CD4-positive, alpha-beta T cell treated with Interleukin-15 for 4 hours (primary cell): ENCODE results near the gene LEFTY1.
"Not testable (repeated sequence)": the region's sequence is repeated elsewhere in the genome, so short reads cannot be mapped to it uniquely, and the experiment has no call there.

Experiments used
- DNase-seq: peaks from one replicate; pipeline ENCODE4 v3.0.0-alpha.2; 2020; ENCODE audit warnings: low spot score

The LEFTY1 gene

DNA sequence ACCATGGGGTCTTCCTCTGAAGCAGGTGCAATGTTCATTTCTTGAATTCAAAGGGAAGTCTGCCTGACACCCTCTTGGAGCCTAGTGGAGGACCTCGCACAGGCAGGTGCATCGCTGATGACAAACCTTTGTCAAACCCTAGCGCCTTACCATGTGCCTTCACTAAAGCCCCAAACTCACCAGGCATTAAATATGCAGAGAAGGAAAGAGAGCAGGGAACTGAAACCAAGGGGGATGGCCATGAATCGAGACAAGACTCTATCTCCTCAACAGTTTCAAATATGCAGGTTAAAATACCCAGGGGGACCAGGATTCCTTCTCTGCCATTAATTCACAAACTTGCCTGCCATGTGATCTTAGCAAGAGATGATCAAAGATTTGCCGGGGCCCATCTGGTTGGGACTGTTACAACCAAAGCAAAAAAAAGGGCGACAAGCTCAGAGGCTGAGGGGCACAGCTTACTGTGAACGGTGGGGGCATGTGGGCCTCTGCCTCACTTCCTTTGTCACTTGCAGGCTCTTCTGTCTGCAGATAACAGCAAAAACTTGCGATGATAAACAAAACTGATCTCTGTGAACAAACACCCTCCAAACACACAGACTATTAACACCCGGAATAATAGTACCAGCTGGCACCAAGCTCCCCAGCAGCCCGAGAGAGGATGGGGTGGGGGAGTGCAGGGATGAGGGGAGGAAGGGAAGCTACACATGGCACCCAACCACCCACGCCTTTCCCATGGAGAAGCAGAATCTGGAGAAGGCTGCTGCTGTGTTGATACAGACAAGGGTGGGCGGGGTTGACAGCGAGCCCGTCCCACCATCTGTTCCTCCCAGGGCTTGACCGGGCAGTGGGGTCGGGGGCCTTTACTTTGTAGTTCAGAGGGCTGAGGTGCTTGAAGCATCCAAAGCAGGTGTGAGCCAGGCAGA, 40.7 kb downstream of the LEFTY1 start:
- DNase-seq: no peak

DNA sequence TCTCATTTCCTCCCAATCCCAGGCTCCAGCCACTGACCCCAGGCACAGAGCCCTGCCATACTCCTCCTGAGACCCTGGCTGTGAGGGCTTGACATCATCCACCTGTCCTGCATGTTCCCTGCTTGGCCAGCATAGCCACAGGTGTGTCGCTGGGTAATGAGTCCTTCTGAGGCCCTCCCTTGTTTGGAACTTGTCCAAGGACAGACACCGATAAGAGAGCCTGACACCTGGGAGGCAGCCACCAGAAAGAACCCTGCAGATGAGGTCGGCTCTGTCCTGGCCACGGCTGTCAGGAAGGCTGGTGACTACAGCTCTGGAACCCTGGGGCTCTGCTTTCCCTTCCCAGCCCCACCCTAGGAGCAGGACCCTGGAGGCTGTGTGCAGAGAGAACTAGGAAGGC, 41.3 kb downstream of the LEFTY1 start:
- no peak for DNase-seq

DNA sequence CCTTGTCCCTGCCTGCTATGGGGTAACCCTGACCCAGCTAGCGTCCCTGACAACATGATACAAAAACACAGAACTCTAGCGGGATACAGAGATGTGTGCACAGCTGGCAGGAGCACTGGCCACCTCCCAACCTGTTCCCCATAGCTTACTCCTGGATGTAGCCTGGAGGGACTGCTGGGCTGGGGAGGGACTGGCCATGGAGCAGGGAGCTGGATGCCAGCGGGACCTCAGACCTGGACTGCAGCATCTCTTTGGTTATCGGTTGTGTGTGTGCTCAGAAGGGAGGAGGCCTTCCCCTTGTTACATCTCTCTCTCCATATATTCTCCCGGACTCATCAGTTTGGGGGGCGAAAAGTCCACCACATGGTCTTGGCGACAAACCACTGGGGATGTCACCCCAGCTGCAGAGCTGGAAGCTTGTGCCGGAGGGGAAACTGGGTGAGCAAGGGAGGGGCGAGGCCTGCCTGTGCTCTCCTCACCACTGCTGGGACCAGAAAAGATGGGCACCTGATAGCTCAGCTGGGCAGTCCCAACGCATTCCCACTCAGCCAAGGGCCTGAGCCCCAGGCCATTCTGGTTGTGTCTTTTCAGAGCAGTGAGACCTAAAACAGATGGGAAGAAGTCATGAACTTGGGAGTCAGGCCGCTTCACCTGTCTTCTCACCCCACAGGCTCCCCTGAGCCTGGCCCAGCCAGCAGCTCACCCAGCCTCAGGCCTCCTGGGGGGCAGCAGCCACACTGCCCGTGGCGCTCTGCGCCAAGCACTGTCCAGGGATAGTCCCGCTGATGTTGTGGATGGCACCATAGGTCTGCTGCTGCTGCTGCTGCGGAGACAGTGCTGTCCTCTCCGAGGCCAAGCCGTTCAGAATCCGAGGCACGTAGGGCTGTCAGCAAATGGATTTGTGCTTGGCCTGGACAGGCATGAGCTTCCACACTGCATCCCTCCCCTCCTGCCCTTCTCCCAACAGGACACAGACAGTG, 42.3 kb downstream of the LEFTY1 start:
- DNase-seq: no peak

DNA sequence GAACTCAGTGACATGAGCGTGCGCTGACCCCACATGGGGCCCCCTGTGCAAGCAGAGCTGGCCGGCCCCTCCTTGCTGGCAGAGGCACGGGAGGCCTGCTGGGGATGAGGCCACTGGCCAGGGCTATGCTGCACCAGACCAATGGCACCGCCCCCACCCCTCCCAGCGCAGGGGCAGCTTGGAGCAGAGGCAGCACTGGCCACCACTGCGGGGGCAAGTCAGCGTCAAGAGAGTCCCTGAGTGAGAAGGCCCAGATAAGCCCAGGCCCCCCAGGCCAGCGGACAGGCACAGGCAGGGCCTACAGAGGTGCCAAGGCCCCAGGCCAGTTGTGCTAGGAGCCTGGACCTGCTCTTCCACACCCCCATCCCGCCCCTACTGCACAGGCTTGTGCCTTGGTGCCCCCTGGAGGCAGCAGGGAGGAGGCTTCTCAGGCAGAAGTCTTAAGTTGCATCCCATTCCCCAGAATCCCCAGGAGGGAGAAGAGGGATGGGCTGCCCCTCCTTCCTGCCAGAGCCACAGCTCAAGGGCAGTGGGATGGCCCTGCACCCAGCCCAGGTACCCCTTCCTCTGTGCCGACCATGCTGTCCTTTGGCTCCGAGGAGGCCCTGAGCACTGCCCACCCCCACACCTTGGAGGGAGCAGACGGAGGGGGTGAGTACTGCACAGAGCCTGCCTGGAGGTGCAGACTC, 43.2 kb downstream of the LEFTY1 start:
- no peak for DNase-seq

DNA sequence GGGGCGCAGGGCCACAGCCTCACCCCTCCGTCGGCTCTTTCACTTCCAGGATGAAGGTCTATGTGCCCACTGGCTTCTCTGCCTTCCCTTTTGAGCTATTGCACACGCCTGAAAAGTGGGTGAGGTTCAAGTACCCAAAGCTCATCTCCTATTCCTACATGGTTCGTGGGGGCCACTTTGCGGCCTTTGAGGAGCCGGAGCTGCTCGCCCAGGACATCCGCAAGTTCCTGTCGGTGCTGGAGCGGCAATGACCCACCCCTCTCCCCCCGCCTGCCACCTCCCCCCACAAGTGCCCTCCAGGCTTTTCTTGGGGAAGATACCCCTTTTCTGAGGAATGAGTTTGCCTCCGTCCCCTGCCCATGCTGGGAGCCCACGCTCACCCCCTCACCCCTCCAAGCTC, 43.8 kb downstream of the LEFTY1 start:
- no peak for DNase-seq

DNA sequence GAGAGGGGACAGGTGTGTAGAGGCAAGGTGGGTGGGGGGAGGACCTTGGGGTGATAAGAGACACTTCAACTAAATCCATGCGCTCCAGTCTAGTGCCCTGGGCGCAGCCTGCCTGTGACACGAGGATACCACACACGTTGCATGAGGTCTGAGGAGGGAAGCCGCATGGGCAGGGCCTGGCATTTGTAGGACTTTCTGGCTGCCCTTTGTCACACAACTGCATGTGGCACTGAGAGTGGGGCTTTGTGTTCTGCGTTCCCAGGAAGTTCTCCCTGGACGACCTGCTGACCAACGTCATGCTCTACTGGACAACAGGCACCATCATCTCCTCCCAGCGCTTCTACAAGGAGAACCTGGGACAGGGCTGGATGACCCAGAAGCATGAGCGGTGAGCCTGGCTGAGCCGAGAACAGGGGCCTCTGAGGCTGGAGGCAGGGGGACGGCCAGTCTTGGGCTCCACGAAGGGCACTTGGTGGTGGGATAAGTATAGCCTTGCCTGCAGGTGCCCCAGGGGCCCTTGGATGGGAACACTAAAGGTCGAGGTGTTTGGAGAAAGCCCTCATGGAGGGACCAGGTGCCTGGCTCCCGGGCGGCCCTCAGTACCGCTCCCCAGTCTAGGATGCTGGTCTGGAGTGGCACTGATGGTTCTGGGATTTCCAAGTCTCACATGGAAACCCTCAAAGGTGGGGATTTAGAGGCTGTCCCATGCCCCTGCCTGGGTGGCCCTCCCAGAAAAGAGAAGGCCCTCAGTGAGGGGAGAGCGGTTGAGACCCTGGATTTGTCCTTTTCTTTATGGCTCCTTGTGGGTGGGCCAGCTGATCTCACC, 44.5 kb downstream of the LEFTY1 start:
- DNase-seq: no peak

DNA sequence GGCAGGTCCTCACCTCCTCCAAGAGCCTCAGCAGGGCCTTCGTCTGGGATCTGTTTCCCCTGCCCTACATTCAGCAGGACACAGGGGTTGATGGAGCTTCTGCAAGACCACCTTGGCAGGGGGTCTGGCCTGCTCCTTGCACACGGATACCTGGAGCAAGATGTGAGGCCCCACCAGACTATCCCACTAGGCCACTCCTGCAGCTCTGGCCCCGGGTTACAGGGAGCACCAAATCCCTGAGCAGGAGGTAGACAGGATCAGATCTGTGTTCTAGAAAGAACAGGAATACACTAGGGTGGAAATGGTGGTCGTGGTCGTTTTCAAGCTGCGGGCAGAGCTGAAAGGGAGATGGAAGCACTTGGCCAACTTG, 45.5 kb downstream of the LEFTY1 start:
- DNase-seq: no peak

DNA sequence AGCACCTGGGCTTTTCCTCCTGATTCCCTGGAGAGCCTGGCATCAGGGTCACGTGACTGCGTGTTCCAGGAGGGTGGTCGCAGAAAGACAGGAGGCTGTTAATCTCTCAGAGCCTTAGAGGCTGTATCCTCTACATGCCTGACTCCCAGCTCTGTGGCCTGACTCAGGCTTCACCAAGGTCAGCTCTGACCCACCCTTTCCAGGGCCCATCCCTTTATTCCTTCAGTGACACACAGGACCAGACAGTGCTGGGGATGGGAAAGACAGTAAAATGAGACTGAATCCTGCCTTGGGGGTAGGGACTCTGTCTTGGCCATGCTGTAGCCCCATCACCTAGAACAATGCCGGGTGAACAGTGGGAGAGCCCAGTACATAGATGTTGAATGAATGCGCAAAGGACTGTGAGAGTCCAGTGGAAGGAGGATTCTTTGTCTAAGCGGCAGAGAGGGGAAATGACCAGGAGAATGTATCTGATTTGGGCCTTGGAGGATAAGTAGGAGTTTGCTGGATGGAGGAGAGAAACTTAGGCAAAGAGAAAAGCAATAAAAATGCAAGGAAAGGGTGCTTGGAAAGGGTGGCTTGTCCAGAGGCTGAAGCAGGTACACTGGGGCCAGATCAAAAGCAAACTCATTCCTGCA, 46.0 kb downstream of the LEFTY1 start:
- DNase-seq: no peak

DNA sequence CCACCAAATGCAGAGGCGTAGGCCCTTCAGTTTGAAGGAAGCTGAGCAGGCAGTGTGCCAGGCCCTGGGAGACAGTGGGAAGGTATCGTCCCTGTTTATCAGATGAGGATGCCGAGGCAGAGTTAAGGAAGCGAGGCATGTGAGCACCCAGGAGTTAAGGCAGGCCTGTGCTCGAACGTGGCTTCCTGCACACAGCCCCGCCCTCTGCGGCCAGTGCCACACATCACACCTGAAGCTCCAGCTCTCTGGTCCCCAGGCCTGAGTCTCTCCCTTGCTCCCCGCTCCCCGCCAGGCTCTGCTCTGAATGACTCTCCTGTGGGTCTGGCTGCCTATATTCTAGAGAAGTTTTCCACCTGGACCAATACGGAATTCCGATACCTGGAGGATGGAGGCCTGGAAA, 46.9 kb downstream of the LEFTY1 start:
- peak; percentile 16 for DNase-seq

DNA sequence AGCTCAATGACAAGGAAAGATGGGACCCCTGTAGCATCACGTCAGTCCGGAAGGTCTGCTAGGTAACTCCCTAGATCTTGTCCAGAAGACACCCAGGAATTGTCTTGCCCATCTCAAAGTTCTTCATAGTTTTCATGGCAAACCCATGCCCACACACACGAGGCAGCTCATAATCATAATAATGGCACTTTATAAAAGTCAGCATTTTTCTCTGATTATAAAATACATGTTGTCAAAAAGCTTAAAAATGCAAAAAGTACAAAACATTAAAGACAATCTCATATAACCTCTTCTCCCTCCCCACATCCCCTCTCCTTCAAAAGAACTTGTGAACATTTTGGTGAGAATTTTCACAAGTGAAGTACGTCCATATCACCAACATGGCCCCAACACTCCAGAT, 48.2 kb downstream of the LEFTY1 start:
- no peak for DNase-seq

DNA sequence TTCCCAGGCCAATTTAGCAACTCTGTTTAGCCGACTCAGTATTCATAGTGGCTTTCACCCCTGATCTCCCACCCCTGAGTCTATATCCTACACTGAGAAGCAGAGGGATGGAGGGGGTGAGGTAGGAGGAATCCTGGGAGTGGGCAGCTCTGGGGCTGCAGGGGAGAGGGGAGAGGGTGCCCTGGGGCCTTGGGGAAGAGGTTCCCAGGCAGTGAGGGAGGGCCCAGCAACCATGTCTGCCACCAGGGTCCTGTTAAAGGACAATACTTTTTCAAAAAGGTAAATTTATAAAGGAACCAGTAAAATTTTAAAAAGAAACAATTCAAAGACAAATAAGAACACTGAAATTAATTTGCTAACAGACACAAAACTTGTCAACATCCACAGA, 48.7 kb downstream of the LEFTY1 start:
- no peak for DNase-seq

DNA sequence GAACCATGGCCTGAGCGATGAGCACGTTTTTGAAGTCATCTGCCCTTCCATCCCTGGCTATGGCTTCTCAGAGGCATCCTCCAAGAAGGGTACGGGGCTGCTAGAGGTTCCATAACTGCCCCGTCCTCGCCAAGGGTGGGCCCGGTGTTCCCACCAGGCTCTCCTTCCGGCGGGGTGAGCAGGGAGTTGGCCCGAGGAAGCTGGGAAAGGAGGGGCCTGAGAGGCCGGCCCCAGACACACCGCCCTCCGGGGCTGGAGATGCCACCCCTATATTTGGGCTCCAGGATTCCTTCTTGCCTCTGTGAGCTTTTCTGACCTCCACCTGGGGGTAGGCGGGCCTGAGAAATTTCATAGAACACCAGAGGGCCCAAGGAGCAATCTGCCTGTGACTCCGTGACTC, 50.2 kb downstream of the LEFTY1 start:
- DNase-seq: no peak

DNA sequence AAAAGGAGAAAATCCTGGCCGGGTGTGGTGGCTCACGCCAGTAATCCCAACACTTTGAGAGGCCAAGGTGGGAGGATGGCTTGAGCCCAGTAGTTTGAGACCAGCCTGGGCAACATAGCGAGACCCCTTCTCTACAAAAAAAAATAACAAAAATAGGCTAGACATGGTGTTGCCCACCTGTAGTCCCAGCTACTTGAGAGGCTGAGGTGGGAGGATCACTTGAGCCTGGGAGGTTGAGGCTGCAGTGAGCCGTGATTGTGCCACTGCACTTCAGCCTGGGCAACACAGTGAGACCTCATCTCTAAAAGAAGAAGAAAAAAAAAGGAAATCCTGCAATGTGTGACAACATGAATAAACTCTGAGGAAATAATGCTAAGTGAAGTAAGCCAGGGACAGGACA, 52.6 kb downstream of the LEFTY1 start:
- DNase-seq: not testable (repeated sequence)
